ENCODE data around the gene NRXN3.

GRCh38 chr14:78131616-78132015 is 38.6 kb upstream of the NRXN3 start:
- TF ChIP-seq EZH2 (conservative IDR thresholded peaks at IDR 0.05; ENCODE audit: low read depth, low read length) (no peak), CTCF (CRISPR knock-in tag; IDR thresholded peaks at IDR 0.05) (no peak), ZNF451 (CRISPR knock-in tag; IDR thresholded peaks at IDR 0.05) (no peak), TAF15 (IDR thresholded peaks at IDR 0.05; ENCODE audit: low read depth, low read length, poor library complexity, severe bottlenecking) (no peak), POLR2AphosphoS5 (IDR thresholded peaks at IDR 0.05; ENCODE audit: low read depth, low read length) (no peak), ZFX (CRISPR knock-in tag; IDR thresholded peaks at IDR 0.05; ENCODE audit: low read depth) (no peak), THYN1 (CRISPR knock-in tag; IDR thresholded peaks at IDR 0.05; ENCODE audit: borderline replicate concordance, low read depth) (no peak), CREB1 (IDR thresholded peaks at IDR 0.05) (no peak), CREB1 (CRISPR knock-in tag; IDR thresholded peaks at IDR 0.05) (no peak), POLR2A (IDR thresholded peaks at IDR 0.05; ENCODE audit: insufficient read depth in 1 of 2, low read depth in 2 of 2, low read length in 2 of 2) (no peak)
- TF ChIP-seq, protein P1, sequence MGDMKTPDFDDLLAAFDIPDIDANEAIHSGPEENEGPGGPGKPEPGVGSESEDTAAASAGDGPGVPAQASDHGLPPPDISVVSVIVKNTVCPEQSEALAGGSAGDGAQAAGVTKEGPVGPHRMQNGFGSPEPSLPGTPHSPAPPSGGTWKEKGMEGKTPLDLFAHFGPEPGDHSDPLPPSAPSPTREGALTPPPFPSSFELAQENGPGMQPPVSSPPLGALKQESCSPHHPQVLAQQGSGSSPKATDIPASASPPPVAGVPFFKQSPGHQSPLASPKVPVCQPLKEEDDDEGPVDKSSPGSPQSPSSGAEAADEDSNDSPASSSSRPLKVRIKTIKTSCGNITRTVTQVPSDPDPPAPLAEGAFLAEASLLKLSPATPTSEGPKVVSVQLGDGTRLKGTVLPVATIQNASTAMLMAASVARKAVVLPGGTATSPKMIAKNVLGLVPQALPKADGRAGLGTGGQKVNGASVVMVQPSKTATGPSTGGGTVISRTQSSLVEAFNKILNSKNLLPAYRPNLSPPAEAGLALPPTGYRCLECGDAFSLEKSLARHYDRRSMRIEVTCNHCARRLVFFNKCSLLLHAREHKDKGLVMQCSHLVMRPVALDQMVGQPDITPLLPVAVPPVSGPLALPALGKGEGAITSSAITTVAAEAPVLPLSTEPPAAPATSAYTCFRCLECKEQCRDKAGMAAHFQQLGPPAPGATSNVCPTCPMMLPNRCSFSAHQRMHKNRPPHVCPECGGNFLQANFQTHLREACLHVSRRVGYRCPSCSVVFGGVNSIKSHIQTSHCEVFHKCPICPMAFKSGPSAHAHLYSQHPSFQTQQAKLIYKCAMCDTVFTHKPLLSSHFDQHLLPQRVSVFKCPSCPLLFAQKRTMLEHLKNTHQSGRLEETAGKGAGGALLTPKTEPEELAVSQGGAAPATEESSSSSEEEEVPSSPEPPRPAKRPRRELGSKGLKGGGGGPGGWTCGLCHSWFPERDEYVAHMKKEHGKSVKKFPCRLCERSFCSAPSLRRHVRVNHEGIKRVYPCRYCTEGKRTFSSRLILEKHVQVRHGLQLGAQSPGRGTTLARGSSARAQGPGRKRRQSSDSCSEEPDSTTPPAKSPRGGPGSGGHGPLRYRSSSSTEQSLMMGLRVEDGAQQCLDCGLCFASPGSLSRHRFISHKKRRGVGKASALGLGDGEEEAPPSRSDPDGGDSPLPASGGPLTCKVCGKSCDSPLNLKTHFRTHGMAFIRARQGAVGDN (CRISPR knock-in tag; IDR thresholded peaks at IDR 0.05), result no peak

All from HepG2 (cell line).